GM15510 (cell line): ENCODE data around the gene CRABP2.

Experiments used
- POLR2A ChIP-seq: IDR thresholded peaks from 3 replicates; pipeline ENCODE4 v1.6.1; 2011; ENCODE audit warnings: borderline replicate concordance; ENCODE audit not compliant: insufficient read length; ENCODE audit errors: extremely low read depth

The CRABP2 gene

GRCh38 chr1:156705321-156705917, at the start of gene CRABP2:
TSS of gene CRABP2 (minus strand) at chr1:156705583. CDS start at chr1:156705446, 137 bp downstream.
- no peak for TF ChIP-seq POLR2A

- no peak for TF ChIP-seq POLR2A
Observed at GRCh38 chr1:156754219-156754618, 48.8 kb upstream of the CRABP2 start.

- TF ChIP-seq POLR2A = no peak
Observed at GRCh38 chr1:156752843-156753482, 47.6 kb upstream of the CRABP2 start.

- TF ChIP-seq POLR2A = peak; percentile 64
Observed at GRCh38 chr1:156751757-156752481, 46.5 kb upstream of the CRABP2 start.

GRCh38 chr1:156751451-156751756, 46.0 kb upstream of the CRABP2 start, which contains the start of gene HDGF:
TSS of gene HDGF (minus strand) at chr1:156751675. CDS start at chr1:156751429, 246 bp downstream.
- TF ChIP-seq POLR2A = peak; percentile 50

GRCh38 chr1:156750711-156751450, 45.5 kb upstream of the CRABP2 start:
- peak; percentile 13 for TF ChIP-seq POLR2A

- TF ChIP-seq POLR2A = no peak
Observed at GRCh38 chr1:156750191-156750672, 44.8 kb upstream of the CRABP2 start.

- no peak for TF ChIP-seq POLR2A
Observed at GRCh38 chr1:156749419-156750118, 44.2 kb upstream of the CRABP2 start.

- no peak for TF ChIP-seq POLR2A
Observed at GRCh38 chr1:156748670-156749418, 43.5 kb upstream of the CRABP2 start.

- no peak for TF ChIP-seq POLR2A
Observed at GRCh38 chr1:156747742-156748669, 42.6 kb upstream of the CRABP2 start.

GRCh38 chr1:156746728-156747631, 41.6 kb upstream of the CRABP2 start:
- no peak for TF ChIP-seq POLR2A

- TF ChIP-seq POLR2A = no peak
Observed at GRCh38 chr1:156746406-156746727, 41.0 kb upstream of the CRABP2 start.
